ENCODE results near the gene TFEC.
"Not testable (repeated sequence)": the region's sequence is repeated elsewhere in the genome, so short reads cannot be mapped to it uniquely, and the experiment has no call there.

Gene TFEC

GRCh38 chr7:116030651-116031276 lies at the start of gene TFEC:
TSS of gene TFEC (minus strand) at chr7:116030763. CDS start at chr7:115984441, 46,322 bp downstream.
- H3K4me3 ChIP-seq (ENCODE audit: low read depth, low read length), result no peak within 1 kb of the TSS
- TF ChIP-seq, protein P1, sequence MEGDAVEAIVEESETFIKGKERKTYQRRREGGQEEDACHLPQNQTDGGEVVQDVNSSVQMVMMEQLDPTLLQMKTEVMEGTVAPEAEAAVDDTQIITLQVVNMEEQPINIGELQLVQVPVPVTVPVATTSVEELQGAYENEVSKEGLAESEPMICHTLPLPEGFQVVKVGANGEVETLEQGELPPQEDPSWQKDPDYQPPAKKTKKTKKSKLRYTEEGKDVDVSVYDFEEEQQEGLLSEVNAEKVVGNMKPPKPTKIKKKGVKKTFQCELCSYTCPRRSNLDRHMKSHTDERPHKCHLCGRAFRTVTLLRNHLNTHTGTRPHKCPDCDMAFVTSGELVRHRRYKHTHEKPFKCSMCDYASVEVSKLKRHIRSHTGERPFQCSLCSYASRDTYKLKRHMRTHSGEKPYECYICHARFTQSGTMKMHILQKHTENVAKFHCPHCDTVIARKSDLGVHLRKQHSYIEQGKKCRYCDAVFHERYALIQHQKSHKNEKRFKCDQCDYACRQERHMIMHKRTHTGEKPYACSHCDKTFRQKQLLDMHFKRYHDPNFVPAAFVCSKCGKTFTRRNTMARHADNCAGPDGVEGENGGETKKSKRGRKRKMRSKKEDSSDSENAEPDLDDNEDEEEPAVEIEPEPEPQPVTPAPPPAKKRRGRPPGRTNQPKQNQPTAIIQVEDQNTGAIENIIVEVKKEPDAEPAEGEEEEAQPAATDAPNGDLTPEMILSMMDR (IDR thresholded peaks at IDR 0.05; ENCODE audit: low read depth, low read length, missing control alignments), result no peak
- in situ Hi-C loops (cut with HindIII; ENCODE audit: low sequenced_read_pairs), result no loop called here
- DNase-seq (ENCODE audit: low read depth), result no peak

DNA sequence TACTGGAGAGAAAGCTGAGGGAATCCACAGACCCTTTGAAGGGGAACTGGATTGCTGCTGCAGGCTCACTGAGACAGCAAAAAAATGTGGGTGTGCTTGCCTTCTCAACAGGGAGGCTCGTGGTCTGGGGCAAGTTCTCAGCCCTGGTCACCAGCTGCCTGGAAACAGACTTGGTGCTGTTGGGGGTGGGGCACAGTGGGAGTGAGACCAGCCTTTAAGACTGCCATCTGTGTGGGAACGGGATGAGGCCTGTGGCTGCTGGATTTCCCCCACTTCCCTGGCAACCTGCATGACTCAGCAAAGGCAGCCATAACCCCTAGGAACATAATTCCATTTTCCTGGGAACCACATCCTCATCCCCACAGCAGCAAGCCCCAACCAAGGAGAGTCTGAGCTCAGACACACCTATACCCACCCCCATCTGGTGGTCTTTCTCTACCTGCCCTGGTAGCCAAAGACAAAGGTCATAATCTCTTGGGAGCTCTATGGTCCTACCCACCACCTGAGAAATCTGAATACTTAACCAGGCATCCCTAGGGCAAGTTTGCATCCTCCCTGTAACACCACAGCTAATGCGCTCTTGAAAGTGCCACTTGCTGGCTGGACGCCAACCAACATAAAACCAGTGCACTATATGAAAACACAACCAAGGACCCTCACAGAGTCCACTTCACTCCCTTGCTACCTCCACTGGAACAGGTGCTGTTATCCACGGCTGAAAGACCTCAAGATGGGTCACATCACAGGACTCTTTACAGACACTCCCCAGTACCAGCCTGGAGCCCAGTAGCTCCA lies 45.0 kb upstream of the TFEC start:
- in situ Hi-C loops (cut with HindIII; ENCODE audit: low sequenced_read_pairs), result no loop called here
- DNase-seq (ENCODE audit: low read depth), result peak; percentile 4
- TF ChIP-seq, protein P1 (IDR thresholded peaks at IDR 0.05; ENCODE audit: low read depth, low read length, missing control alignments), result no peak
- no peak overlapping the region for H3K4me3 ChIP-seq (ENCODE audit: low read depth, low read length)

DNA sequence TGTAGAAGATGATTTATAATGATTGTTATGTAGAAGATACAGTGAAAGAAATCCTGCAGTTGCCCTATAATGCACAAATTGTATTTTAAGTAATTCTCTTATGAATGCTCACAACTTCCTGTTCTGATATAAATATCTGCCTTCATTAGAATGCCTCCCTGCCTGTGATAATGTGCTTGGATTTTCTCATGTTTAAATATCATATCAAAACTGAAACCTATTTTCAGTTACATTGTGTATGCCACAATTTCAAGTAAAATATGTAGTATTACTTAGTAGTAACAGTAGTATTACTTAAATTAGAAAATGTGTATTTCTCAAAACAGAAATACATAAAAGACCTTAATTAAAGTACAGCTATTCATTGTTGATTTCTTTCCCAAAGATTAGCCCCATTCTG lies 41.1 kb upstream of the TFEC start:
- no peak for DNase-seq (ENCODE audit: low read depth)
- no peak overlapping the region for H3K4me3 ChIP-seq (ENCODE audit: low read depth, low read length)
- in situ Hi-C loops (cut with HindIII; ENCODE audit: low sequenced_read_pairs), result no loop called here
- TF ChIP-seq, protein P1 (IDR thresholded peaks at IDR 0.05; ENCODE audit: low read depth, low read length, missing control alignments), result no peak

DNA sequence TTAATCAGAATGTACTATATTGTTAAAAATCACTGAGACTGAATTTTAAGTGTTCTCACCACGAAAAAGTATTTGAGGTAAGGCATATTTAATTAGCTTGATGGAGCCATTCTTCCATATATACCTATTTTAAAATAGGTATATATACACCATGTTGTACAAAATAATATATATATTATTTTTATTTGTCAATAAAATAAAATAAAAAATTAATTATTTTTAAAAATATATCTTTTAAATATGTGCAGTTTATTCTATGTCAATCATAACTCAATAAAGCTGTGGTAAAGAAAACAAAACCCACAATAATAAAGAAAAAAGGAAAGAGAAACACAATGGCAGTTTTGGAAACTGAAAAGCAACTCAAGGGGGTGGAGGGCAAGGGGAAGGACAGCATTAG lies 33.6 kb upstream of the TFEC start:
- no peak for DNase-seq (ENCODE audit: low read depth)
- in situ Hi-C loops (cut with HindIII; ENCODE audit: low sequenced_read_pairs), result no loop called here
- TF ChIP-seq, protein P1 (IDR thresholded peaks at IDR 0.05; ENCODE audit: low read depth, low read length, missing control alignments), result no peak
- no peak overlapping the region for H3K4me3 ChIP-seq (ENCODE audit: low read depth, low read length)

DNA sequence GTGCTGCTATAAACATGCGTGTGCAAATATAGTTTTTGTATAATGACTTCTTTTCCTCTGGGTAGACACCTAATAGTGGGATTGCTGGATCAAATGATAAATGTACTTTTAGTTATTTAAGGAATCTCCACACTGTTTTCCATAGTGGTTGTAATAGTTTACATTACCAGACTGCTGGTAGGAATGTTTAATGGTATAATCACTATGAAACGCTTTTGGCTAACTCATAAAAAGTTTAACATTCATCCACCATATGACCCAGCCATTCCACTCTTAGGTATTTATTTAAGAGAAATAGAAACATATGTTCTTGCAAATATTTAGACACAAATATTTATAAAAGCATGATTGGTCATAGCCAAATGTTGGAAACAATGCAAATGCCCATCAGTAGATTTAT lies 32.1 kb upstream of the TFEC start:
- DNase-seq (ENCODE audit: low read depth), result no peak
- no peak overlapping the region for H3K4me3 ChIP-seq (ENCODE audit: low read depth, low read length)
- TF ChIP-seq, protein P1 (IDR thresholded peaks at IDR 0.05; ENCODE audit: low read depth, low read length, missing control alignments), result no peak
- in situ Hi-C loops (cut with HindIII; ENCODE audit: low sequenced_read_pairs), result no loop called here

GRCh38 chr7:116052006-116052405 lies 21.4 kb upstream of the TFEC start:
- TF ChIP-seq, protein P1 (IDR thresholded peaks at IDR 0.05; ENCODE audit: low read depth, low read length, missing control alignments), result no peak
- no peak for DNase-seq (ENCODE audit: low read depth)
- in situ Hi-C loops (cut with HindIII; ENCODE audit: low sequenced_read_pairs), result no loop called here
- no peak overlapping the region for H3K4me3 ChIP-seq (ENCODE audit: low read depth, low read length)

DNA sequence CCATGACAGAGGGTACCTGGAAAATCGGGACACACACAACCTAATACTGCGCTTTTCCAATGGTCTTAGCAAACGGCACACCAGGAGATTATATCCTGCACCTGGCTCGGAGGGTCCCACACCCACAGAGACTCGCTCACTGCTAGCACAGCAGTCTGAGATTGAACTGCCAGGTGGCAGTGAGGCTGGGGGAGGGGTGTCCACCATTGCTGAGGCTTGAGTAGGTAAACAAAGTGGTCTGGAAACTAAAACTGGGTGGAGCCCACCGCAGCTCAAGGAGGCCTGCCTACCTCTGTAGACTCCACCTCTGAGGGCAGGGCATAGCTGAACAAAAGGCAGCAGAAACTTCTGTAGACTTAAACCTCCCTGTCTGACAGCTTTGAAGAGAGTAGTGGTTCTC lies 16.7 kb upstream of the TFEC start:
- in situ Hi-C loops (cut with HindIII; ENCODE audit: low sequenced_read_pairs); DNase-seq (ENCODE audit: low read depth); H3K4me3 ChIP-seq (ENCODE audit: low read depth, low read length): not testable (repeated sequence)

All from astrocyte of the cerebellum (primary cell).